ENCODE data around the gene NAALADL2. TPM values are rescaled to one million over a fixed set of nuclear protein-coding genes. Genes with fewer than 3 reads are reported as not detected.

Gene NAALADL2
- total RNA-seq, 1 donor from 2014 or later = 2.8 TPM

GRCh38 chr3:174821477-174821876 lies 37.7 kb upstream of the NAALADL2 start:
- Mint-ChIP-seq H3K4me1 (no peaks in the 10 kb centered on the region), H3K4me3 (no peak overlapping the region), H3K27ac (ENCODE audit: unreplicated experiment) (no peak overlapping the region), H3K27me3 (ENCODE audit: low read depth) (no peaks in the 10 kb centered on the region), H3K36me3 (ENCODE audit: low read depth) (no peaks in the 10 kb centered on the region), H3K9me3 (peaks cover 3% of the 10 kb centered on the region)
- DNase-seq (ENCODE audit: low read depth, low spot score) = no peak
- TF ChIP-seq, protein P1, sequence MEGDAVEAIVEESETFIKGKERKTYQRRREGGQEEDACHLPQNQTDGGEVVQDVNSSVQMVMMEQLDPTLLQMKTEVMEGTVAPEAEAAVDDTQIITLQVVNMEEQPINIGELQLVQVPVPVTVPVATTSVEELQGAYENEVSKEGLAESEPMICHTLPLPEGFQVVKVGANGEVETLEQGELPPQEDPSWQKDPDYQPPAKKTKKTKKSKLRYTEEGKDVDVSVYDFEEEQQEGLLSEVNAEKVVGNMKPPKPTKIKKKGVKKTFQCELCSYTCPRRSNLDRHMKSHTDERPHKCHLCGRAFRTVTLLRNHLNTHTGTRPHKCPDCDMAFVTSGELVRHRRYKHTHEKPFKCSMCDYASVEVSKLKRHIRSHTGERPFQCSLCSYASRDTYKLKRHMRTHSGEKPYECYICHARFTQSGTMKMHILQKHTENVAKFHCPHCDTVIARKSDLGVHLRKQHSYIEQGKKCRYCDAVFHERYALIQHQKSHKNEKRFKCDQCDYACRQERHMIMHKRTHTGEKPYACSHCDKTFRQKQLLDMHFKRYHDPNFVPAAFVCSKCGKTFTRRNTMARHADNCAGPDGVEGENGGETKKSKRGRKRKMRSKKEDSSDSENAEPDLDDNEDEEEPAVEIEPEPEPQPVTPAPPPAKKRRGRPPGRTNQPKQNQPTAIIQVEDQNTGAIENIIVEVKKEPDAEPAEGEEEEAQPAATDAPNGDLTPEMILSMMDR (conservative IDR thresholded peaks at IDR 0.05) = no peak

DNA sequence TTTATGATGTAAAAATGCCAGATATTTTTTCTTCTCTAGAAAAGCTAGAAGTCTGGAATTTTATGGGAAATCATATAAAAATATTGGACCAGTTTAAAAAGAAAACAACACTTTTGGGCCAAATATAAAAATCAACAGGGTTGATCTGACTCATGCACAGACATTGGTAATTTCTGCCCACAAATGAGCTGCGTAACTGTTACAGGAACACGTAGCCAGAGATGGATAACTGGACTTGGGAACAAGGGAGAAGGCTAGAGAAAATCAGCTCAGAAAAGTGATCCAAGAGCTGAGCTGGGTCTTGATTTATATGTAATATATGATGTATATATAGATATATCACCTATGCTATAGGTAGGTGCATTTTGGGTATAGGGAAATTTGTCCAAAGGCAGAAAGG lies 36.8 kb upstream of the NAALADL2 start:
- H3K36me3 Mint-ChIP-seq (ENCODE audit: low read depth) = no peaks in the 10 kb centered on the region
- no peak overlapping the region for H3K4me3 Mint-ChIP-seq
- peaks cover 3% of the 10 kb centered on the region for H3K9me3 Mint-ChIP-seq
- no peak for DNase-seq (ENCODE audit: low read depth, low spot score)
- H3K4me1 Mint-ChIP-seq = no peaks in the 10 kb centered on the region
- H3K27ac Mint-ChIP-seq (ENCODE audit: unreplicated experiment) = no peak overlapping the region
- TF ChIP-seq, protein P1 (conservative IDR thresholded peaks at IDR 0.05) = no peak
- H3K27me3 Mint-ChIP-seq (ENCODE audit: low read depth) = no peaks in the 10 kb centered on the region

- no peak overlapping the region for H3K4me3 Mint-ChIP-seq
- peaks cover 3% of the 10 kb centered on the region for H3K9me3 Mint-ChIP-seq
- no peaks in the 10 kb centered on the region for H3K4me1 Mint-ChIP-seq
- H3K36me3 Mint-ChIP-seq (ENCODE audit: low read depth) = no peaks in the 10 kb centered on the region
- no peaks in the 10 kb centered on the region for H3K27me3 Mint-ChIP-seq (ENCODE audit: low read depth)
- TF ChIP-seq, protein P1 (conservative IDR thresholded peaks at IDR 0.05) = no peak
- DNase-seq (ENCODE audit: low read depth, low spot score) = no peak
- H3K27ac Mint-ChIP-seq (ENCODE audit: unreplicated experiment) = no peak overlapping the region
Observed at GRCh38 chr3:174826069-174826468, 33.1 kb upstream of the NAALADL2 start.

GRCh38 chr3:174844746-174845145 lies 14.4 kb upstream of the NAALADL2 start:
- Mint-ChIP-seq H3K36me3 (ENCODE audit: low read depth) (no peaks in the 10 kb centered on the region), H3K27ac (ENCODE audit: unreplicated experiment) (no peak overlapping the region), H3K4me3 (no peak overlapping the region), H3K9me3 (peaks cover 3% of the 10 kb centered on the region), H3K4me1 (no peaks in the 10 kb centered on the region), H3K27me3 (ENCODE audit: low read depth) (no peaks in the 10 kb centered on the region)
- TF ChIP-seq, protein P1 (conservative IDR thresholded peaks at IDR 0.05) = no peak
- no peak for DNase-seq (ENCODE audit: low read depth, low spot score)

- Mint-ChIP-seq H3K36me3 (ENCODE audit: low read depth) (no peaks in the 10 kb centered on the region), H3K4me1 (no peaks in the 10 kb centered on the region), H3K9me3 (peaks cover 3% of the 10 kb centered on the region), H3K27me3 (ENCODE audit: low read depth) (no peaks in the 10 kb centered on the region), H3K4me3 (no peak overlapping the region), H3K27ac (ENCODE audit: unreplicated experiment) (no peak overlapping the region)
- TF ChIP-seq, protein P1 (conservative IDR thresholded peaks at IDR 0.05) = no peak
- DNase-seq (ENCODE audit: low read depth, low spot score) = no peak
Observed at GRCh38 chr3:174846055-174846454, 13.1 kb upstream of the NAALADL2 start.

GRCh38 chr3:174854987-174855386 lies 4.1 kb upstream of the NAALADL2 start:
- Mint-ChIP-seq H3K27me3 (ENCODE audit: low read depth) (no peaks in the 10 kb centered on the region), H3K36me3 (ENCODE audit: low read depth) (no peaks in the 10 kb centered on the region), H3K9me3 (no peaks in the 10 kb centered on the region), H3K4me1 (no peaks in the 10 kb centered on the region), H3K27ac (ENCODE audit: unreplicated experiment) (no peak overlapping the region), H3K4me3 (no peak overlapping the region)
- TF ChIP-seq, protein P1 (conservative IDR thresholded peaks at IDR 0.05) = no peak
- no peak for DNase-seq (ENCODE audit: low read depth, low spot score)

Measured in neural crest cell (in vitro differentiated cells).